Activated CD8-positive, alpha-beta memory T cell treated with anti-CD3 and anti-CD28 coated beads for 24 hours (primary cell): ENCODE measurements around the gene OR1D5.
A peak's percentile ranks its signal among the peaks of the same experiment; 100 is the strongest.
"Not testable (repeated sequence)": the region's sequence is repeated elsewhere in the genome, so short reads cannot be mapped to it uniquely, and the experiment has no call there.

Experiments used
- DNase-seq: peaks from one replicate; pipeline ENCODE4 v3.0.0-alpha.2; 2020

The OR1D5 gene, protein sequence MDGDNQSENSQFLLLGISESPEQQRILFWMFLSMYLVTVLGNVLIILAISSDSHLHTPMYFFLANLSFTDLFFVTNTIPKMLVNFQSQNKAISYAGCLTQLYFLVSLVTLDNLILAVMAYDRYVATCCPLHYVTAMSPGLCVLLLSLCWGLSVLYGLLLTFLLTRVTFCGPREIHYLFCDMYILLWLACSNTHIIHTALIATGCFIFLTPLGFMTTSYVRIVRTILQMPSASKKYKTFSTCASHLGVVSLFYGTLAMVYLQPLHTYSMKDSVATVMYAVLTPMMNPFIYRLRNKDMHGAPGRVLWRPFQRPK

GRCh38 chr17:3063507-3063906, at the start of gene OR1D5:
Gene OR1D5, minus strand, starts transcription at chr17:3063607. Its CDS starts 0 bp downstream, at chr17:3063607.
- DNase-seq, result not testable (repeated sequence)

DNA sequence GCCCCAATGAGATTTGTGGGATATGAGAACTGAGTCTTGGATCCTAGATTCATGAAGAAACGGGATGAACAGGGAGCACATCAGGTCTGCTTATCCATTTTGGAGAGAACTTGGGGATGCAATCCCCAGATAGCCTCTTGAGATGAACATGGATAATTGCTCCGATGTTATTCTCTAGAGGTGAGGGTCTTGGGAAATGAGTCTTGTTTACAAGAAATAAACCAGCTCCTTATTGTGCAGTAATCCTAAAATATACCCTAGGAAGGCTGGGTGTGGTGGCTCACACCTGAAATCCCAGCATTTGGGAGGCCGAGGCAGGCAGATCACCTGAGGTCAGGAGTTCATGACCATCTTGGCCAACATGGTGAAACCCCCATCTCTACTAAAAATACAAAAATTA, 40.9 kb upstream of the OR1D5 start, which contains the start of gene OR1D2:
Gene OR1D2 (minus strand): TSS at position 101 of the 400 bp plus-strand sequence. CDS start 11,426 bp downstream, outside the sequence.
- no peak for DNase-seq

- not testable (repeated sequence) for DNase-seq
These were observed 10.4 kb upstream of the OR1D5 start for GRCh38 chr17:3073850-3074249.

- DNase-seq, result not testable (repeated sequence)
These were observed 1.8 kb upstream of the OR1D5 start for GRCh38 chr17:3065192-3065591.

DNA sequence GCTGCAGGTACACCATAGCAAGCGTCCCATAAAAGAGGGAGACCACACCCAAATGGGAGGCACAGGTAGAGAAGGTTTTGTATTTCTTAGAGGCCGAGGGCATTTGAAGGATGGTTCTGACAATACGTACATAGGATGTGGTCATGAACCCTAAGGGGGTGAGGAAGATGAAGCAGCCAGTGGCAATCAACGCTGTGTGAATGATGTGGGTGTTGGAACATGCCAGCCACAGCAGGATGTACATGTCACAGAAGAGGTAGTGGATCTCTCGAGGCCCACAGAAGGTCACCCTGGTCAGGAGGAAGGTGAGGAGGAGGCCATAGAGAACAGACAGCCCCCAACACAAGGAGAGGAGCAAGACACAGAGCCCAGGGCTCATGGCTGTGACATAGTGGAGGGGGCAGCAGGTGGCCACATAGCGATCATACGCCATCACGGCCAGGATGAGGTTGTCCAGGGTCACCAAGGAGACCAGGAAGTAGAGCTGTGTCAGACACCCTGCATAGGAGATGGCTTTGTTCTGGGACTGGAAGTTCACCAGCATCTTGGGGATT, 506 bp downstream of the OR1D5 start:
- not testable (repeated sequence) for DNase-seq

DNA sequence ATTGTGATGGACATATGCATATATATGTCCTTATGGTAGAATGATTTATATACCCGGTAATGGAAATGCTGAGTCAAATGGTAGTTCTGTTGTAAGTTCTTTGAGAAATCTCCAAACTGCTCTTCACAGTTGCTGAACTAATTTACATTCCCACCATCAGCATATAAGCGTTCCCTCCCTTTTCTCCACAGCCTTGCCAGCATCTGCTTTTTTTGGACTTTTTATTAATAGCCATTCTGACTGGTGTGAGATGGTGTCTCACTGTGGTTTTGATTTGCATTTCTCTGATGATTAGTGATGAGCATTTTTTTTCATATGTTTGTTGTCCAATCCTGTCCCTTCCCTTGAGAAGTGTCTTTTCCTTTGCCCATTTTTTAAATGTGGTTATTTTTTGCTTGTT, 8.5 kb downstream of the OR1D5 start:
- DNase-seq, result not testable (repeated sequence)

GRCh38 chr17:3049705-3050295, 13.6 kb downstream of the OR1D5 start:
- DNase-seq, result peak; percentile 50

- DNase-seq, result peak; percentile 95
These were observed 14.5 kb downstream of the OR1D5 start for GRCh38 chr17:3048727-3049471.

GRCh38 chr17:3046753-3047152, 16.7 kb downstream of the OR1D5 start:
- no peak for DNase-seq

- DNase-seq, result peak; percentile 47
These were observed 19.6 kb downstream of the OR1D5 start for GRCh38 chr17:3043737-3044365.

DNA sequence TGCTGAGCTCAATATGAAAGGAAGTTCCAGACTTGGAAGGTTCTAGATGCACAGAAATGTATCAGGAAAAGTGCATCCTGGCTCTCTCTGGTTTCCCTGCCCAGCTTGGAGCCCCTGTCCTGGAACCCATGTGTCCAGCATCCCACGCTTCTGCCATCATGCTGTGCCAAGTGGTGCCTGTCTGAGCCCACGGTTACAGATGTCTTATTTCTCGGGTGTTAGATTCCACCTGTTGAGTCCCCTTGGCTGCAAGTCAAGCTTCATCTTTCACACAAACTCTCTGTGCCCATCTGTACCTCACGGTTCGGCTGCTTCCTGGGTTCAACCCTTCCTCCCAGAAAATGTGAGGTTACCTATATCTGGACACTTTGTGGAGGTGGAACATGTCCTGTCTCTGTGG, 22.5 kb downstream of the OR1D5 start:
- DNase-seq, result no peak

DNA sequence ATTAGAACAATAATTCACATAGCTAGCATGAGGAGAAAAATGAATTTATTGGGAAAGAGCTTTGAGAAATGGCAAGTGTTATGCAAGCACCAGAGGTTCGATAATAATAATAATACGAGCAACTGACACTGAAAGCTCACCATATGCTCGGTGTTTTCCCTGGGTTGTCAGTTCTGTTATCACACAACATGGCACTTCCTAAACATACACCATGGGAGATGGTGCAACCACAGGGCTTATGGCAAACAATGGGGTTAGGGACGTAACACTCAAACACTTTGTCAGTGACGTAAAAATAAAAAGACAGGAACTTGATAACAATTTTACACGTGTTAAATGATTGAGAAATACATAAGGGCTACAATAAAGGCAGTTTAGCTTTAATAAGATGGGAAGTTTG, 23.7 kb downstream of the OR1D5 start:
- DNase-seq, result no peak

DNA sequence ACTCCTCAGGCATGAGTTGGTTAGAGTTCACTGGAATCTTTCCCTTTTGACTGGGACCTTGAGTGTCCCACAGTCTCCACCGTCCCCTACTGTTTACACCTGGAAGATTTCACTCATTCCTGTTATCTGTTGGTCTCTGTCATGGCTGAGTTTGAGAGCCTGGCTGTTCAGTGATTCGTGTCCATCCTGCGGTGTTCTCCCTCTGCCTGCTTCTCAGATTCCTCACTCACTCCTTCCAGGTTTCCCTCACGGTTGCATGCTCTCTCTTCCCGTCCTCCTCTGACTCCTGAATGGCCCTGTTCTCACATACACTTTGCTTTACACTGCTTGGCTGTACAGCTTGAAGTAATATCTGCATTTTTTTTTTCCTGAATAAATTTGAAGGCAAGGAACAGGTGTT, 24.5 kb downstream of the OR1D5 start:
- no peak for DNase-seq

DNA sequence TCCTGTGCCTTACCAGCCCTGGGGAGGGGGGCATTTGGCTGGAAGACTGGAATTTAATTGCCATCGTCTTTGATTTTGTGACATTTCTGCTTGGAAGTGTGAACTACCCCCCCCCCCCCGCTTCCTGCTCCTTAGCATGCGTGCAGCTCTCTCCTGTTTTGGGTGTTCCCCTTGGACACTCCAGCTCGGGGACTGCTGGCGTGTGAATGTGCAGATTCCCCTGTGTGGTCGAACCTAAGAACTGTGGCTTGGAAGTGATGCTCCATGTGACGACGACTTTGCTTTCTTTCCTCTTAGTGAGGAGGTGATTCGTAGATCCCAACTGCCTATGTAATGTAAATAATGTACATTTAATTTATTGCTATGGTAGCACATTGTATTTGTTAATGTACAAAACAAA, 26.1 kb downstream of the OR1D5 start:
- no peak for DNase-seq

GRCh38 chr17:3036800-3037199, 26.6 kb downstream of the OR1D5 start:
- no peak for DNase-seq

- DNase-seq, result no peak
These were observed 27.5 kb downstream of the OR1D5 start for GRCh38 chr17:3035968-3036280.

DNA sequence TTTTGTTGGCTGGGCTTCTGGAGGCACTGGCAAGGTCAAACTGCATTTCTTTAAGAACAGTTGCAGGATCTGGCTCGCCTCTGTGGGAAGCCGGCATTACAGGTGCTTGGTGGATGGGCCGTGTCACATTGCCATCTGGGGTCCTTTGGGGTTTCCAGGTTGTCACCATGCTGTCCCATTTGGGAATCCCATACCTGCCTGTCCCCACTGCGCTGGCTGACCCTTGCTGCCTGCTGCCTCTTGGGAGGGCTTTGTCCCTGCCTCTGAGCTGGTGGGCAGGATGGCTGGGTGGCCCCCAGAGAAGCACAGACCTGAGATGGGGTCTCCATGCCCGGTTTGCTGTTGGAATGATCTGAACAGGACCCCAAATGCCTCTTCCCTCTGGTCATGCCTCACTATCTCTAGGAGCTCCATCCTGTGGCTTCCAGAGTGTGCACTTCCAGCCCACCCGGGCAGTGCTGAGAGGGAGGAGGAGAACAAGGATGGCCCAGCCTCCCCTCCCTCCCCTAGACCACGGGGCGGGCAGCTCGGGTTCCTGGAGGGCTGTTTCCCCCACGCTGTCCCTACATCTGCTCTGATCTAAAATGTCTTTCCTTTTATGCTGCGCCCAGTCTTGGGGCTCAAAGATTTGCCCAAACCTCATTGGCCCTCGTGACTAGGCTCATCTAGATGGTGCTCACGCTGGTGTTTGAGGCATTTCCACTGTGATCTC, 28.0 kb downstream of the OR1D5 start:
- peak; percentile 33 for DNase-seq

DNA sequence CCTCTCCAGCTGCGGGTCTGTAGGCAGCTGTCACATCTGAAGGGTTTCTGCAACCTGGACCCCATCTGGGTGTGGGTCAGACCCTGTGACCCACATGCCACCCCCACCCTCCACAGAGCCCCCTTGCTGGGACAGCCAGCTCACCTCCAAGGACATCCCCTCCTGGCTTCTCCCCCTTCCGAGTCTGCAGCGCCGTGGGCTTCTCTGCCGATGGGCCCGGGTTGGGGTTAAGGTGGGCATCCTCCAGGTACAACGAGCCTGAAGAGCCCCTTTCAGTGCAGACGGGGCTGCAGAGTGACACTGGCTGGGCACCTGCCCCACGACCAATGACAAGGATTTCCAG, 28.9 kb downstream of the OR1D5 start:
- DNase-seq, result no peak

DNA sequence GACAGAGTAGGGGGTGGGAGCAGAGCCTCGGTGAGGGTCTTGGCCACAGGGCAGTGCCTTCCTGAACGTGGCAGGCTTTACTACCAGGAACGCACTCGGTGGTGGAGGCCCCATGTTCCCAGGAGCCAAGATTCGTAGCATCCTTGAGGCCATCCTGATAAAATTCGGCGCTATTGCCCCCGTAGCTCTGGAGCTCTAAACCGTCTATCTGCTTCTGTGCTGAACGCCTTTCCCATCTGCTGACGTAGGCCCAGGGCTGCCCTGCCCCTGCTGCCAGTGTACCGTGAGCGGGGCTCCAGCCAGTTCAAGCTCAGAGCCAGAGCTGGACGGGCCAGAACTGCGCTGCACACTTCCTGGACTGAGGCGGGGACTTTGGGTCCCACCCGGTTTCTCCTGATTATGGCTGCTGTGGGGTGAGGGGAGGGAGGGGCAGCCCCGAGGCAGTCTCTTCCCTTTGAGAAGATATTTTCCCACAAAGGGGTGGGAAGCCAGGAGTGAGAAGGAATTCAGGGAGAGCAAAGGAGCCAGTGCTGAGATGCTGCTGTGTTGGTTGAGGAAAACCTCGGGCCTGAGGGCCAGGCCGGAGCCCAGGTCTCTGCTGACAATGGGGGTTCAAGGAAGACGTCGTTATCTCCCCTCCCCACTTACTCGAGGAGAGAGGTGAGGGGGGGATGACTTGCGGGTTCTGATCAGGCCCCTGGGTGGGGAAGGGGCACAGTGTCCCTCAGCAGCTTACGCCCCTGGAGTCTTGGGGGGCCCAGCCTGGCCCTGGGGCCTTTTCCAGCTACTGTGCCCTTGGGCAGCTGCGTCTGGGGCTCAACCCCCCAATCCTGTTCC, 29.4 kb downstream of the OR1D5 start:
- peak; percentile 33 for DNase-seq

DNA sequence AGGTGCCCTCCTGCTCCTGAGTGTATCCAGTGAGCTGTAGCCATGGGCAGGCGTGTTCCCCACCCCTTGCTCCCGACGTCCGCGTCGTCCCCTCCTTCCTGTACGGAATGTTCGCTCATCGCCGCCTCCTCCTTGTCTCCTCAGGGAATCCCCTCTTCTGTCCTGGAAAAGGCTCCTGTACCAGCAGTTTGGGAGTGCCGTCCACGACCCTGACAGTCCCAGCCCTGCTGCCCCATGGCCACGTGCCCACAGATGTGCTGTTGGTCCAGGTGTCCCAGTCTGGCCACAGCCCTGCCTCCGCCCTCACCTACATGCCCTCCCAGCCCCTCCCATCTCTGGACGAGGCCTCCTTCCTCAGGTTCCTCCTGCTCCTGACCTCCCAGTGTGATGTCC, 30.2 kb downstream of the OR1D5 start:
- DNase-seq, result peak; percentile 51
